Measurements from ENCODE around the gene UBE2E2.
"Not testable (repeated sequence)": the region's sequence is repeated elsewhere in the genome, so short reads cannot be mapped to it uniquely, and the experiment has no call there.

DNA sequence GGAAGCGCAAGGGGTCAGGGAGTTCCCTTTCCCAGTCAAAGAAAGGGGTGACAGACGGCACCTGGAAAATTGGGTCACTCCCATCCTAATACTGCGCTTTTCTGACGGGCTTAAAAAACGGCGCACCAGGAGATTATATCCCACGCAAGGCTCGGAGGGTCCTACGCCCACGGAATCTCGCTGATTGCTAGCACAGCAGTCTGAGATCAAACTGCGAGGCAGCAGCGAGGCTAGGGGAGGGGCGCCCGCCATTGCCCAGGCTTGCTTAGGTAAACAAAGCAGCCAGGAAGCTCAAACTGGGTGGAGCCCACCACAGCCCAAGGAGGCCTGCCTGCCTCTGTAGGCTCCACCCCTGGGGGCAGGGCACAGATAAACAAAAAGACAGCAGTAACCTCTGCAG, 146.3 kb downstream of the UBE2E2 start:
- TF ChIP-seq, protein P1, sequence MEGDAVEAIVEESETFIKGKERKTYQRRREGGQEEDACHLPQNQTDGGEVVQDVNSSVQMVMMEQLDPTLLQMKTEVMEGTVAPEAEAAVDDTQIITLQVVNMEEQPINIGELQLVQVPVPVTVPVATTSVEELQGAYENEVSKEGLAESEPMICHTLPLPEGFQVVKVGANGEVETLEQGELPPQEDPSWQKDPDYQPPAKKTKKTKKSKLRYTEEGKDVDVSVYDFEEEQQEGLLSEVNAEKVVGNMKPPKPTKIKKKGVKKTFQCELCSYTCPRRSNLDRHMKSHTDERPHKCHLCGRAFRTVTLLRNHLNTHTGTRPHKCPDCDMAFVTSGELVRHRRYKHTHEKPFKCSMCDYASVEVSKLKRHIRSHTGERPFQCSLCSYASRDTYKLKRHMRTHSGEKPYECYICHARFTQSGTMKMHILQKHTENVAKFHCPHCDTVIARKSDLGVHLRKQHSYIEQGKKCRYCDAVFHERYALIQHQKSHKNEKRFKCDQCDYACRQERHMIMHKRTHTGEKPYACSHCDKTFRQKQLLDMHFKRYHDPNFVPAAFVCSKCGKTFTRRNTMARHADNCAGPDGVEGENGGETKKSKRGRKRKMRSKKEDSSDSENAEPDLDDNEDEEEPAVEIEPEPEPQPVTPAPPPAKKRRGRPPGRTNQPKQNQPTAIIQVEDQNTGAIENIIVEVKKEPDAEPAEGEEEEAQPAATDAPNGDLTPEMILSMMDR (conservative IDR thresholded peaks at IDR 0.05 in 1 of 2, IDR thresholded peaks at IDR 0.05 in 1 of 2; ENCODE audit: extremely low read depth in 1 of 2, insufficient read depth in 1 of 2, low read depth in 1 of 2, low read length in 2 of 2): not testable (repeated sequence)
- not testable (repeated sequence) for TF ChIP-seq EZH2 (IDR thresholded peaks at IDR 0.05; ENCODE audit: borderline replicate concordance, low read length)
